Sciatic nerve (tissue), 2 donors: ENCODE results near the gene RNF112. TPM values are rescaled to one million over a fixed set of nuclear protein-coding genes. Genes with fewer than 3 reads are reported as not detected.

Experiments
- ATAC-seq: fragments of 200-7000 bp; cut with Tn5 transposase; one replicate; pipeline ENCODE4 v1.9.1; 2020; ENCODE audit warnings: mild to moderate bottlenecking, moderate library complexity
- DNase-seq: peaks from one replicate; pipeline ENCODE4 v3.0.0-alpha.2; 2020; ENCODE audit warnings: low spot score
- intact Hi-C: fragments of 100-400 bp; cut with DNase I; formaldehyde crosslinking; loops from one replicate; pipeline ENCODE4 v1.14.2; 2022
- total RNA-seq: library from RNA; stranded (reverse); fragmentation: NEBNext Ultra II Directional; extraction: Animal tissue kit (Norgen Biotek cat#: 25700); gene quantifications from one replicate; pipeline ENCODE4 v1.2.1, GENCODE V29; 2021
- donor health status: DM: no; HTN: no; CAD: no.
- donor health status: DM: no; HTN: no; CAD: no.

Gene RNF112
- total RNA-seq, 1 donor from 2014 or later: 3.9 TPM

GRCh38 chr17:19386051-19386929, 24.7 kb upstream of the RNF112 start:
- intact Hi-C loops: no loop called here
- ATAC-seq (peak; percentile 44), DNase-seq (peak; percentile 76)

DNA sequence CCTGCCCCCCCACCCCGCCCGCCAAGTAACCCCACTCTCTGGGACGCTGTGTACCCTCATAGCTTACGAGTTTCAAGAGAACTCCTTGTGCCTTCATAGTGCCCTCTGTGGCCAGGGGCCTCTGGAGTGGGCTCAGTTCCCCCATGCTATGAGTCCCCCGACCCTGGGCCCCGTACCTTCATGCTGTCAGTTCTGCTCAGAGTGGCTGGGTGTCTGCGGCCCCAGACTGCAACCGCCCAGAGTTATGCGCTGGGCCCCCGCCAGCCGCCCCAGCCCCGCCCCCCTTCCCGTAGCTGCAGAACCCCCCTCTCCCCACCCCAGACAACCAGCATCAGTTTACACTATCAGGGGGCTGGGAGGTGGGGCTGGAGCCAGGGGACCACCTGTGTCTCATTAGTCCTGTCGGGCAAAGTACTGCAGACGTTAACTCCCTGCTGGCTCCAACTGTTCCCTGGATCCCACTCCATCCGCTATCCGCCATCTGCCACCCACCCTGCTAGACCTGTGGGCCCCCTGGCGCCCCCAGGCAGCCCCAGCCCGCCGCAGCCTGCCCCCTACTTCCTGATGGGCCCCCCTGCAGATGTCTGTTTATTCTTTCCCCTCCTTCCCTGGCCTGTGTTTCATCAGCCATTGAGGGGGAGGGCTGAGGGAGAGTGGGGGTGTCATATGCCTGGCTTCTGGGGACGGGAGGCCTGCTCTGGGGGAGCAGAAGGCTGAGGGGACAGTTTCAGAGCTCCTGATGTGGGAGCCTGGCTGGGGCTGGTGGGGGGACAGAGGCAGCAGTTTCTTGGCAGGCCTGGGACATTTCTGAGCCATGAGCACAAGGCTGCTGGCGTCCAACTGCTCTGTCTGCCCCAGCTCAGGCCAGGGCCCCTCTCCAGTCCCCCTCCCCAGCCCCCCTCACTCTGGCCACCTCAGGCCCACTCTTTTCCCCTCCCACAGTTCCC, 23.8 kb upstream of the RNF112 start, which contains the start of gene MFAP4:
Gene MFAP4 (minus strand): TSS at position 217 of the 947 bp plus-strand sequence. CDS start 35 bp downstream, at position 182.
- intact Hi-C loops: no loop called here
- ATAC-seq (peak; percentile 68), DNase-seq (peak; percentile 81)

DNA sequence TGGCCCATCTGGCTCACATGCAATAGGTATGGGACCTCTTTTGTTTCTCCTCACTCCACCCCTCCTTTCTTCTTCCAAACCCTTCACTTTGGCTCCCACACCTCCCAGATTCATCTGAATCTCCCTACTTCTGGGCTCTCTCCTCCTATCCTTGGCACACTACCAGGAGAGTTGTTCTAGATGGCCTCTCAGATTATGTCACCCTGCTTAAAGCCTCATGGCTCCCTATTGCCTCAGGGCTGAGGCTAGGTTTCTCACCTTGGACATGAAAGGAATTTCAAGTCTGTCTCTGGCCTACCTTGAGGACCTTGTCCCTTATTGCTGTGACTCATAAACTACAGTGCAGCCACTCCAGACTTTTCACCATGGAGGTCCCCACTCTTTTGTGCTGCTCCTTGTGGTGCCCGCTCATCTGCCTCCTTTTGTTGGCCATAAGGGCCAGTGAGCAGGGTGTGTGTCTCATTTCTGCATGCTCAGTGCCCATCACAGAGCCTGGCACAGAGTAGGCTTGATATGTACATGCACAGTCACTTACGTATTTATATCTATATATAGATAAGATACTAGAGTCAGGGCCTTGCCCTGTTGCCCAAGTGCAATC, 23.0 kb upstream of the RNF112 start:
- DNase-seq: peak; percentile 45
- intact Hi-C loops: no loop called here
- peak; percentile 38 for ATAC-seq

GRCh38 chr17:19388791-19389785, 21.9 kb upstream of the RNF112 start:
- peak; percentile 62 for DNase-seq
- intact Hi-C loops: no loop called here

DNA sequence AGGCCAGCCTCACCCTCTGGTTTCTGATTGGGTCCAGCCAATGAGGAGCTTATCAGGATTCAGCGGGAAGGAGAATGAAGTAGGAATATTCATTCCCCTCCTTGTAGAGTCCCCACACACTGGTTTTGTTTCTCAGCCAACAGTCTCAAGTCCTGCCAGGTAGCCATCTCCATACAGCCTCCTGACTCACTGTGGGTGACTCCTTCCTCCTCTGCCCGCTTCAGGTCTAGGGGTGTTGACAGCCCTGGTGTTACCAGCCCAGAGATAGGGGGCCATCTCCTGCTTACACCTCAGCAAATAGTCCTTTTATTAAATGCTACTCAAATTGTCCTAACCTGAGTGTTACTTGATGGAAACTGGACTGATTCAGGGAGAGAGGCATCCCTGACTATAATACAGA, 20.1 kb upstream of the RNF112 start:
- ATAC-seq (no peak), DNase-seq (no peak)
- intact Hi-C loops: no loop called here

More at GRCh38 chr17:19388791-19389785, 21.9 kb upstream of the RNF112 start:
- ATAC-seq: no peak

- intact Hi-C loops: no loop called here
- DNase-seq: peak; percentile 27
- no peak for ATAC-seq
Measured at GRCh38 chr17:19391432-19391831, 19.6 kb upstream of the RNF112 start.

- intact Hi-C loops: no loop called here
- peak; percentile 51 for DNase-seq
- no peak for ATAC-seq
Measured at GRCh38 chr17:19392303-19392702, 18.7 kb upstream of the RNF112 start.

DNA sequence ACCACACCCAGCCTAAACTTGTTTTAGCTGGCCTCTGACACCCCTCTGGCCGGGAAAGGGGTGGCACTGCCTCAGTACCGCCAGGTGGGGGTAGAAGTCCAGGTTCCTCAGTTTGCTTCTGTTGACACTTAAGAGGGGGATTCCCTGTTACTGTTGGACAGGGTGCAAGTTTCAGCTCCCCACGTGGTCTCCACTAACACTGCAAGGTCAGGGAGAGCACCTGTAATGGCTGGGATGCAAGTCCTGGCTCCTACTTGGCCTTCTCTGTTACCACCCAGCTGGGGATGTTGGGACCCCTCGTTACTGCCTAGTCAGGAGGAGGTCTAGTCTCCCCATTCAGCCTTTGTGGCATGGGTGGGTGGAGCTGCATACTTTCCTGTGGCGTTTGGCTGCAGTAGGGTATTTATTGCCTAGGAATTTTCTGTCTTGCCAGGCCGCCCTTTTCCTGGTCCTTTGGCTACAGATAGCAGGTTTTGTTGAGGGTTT, 13.4 kb upstream of the RNF112 start:
- intact Hi-C loops: no loop called here
- DNase-seq (no peak), ATAC-seq (no peak)

- DNase-seq: peak; percentile 81
- ATAC-seq: peak; percentile 82
- intact Hi-C loops: no loop called here
Measured at GRCh38 chr17:19398301-19399181, 12.5 kb upstream of the RNF112 start.

DNA sequence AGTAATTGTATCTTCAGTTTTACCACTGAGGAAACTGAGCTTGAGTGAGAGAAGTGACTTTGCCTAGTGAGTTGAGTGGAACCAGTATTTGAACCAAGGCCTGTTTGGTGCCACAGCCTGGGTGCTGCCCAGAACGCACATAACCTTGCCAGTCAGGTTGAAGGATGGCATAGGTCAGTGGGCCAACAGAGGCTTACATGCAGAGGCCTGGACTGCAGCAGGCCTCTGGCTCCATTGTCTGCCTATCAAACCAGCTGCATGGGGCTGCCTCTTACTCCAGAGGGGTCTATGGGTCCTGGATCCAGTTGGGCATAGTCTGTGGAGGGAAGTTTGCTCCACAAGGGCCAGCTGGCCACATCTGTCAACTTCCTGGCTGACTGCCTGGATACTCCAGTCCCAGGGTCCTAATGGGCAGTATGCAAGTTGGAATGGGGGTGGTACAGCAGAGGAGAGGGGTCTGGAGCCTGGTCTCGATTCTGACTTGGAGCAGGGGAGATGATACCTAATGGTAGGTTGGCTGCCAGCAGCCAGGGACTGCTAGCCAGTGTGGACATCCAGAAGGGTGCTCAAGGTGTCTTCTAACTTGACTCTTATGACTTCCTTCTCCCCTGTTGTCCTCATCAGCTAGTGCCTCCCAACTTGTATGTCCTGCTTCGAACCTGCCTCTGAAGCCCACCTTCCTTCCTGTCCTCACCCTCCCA, 11.1 kb upstream of the RNF112 start:
- DNase-seq (no peak), ATAC-seq (no peak)
- intact Hi-C loops: no loop called here

GRCh38 chr17:19401321-19402010, 9.6 kb upstream of the RNF112 start:
- ATAC-seq (no peak), DNase-seq (no peak)
- intact Hi-C loops: no loop called here

- ATAC-seq (no peak), DNase-seq (no peak)
- intact Hi-C loops: no loop called here
Measured at GRCh38 chr17:19402171-19402570, 8.9 kb upstream of the RNF112 start.

DNA sequence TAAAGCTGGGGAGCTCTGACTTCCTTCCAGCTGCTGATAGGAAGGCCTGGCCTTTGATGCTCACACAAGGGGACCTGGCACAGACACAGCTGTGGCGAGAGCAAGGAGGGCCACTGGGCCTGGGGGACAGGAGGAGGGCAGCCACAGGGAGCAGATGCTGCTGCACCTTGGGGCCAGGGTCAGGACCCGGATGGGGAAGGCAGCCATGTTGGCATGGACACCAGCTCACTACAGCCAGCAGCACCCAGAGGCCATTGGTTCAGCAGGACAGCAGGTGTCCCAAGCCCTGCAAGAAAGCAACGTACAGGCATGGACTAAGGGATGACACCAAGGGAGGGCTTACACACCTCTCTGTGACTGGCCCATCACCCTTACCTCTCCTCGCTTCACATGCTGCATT, 8.0 kb upstream of the RNF112 start:
- ATAC-seq: no peak
- intact Hi-C loops: no loop called here
- no peak for DNase-seq

- DNase-seq: no peak
- ATAC-seq: no peak
- intact Hi-C loops: no loop called here
Measured at GRCh38 chr17:19404264-19404663, 6.8 kb upstream of the RNF112 start.

- intact Hi-C loops: no loop called here
- no peak for ATAC-seq
- no peak for DNase-seq
Measured at GRCh38 chr17:19405114-19405513, 5.9 kb upstream of the RNF112 start.
